Keratinocyte (primary cell): ENCODE results near the gene RAD18. TPM values are rescaled to one million over a fixed set of nuclear protein-coding genes. Genes with fewer than 3 reads are reported as not detected.

Source experiments
- DNase-seq: peaks from one replicate; pipeline ENCODE4 v3.0.0-alpha.2; 2011; ENCODE audit warnings: low read depth, missing footprints, low spot score
- FAIRE-seq: peaks from 2 replicates; lab custom pipeline; 2011; peaks lifted over from hg19 to GRCh38; lab: Jason Lieb, UNC
- H2AFZ ChIP-seq: 2 replicates; pipeline ENCODE4 v1.6.0; 2012; ENCODE audit warnings: low read length, control low read depth, inconsistent platforms; ENCODE audit not compliant: control insufficient read depth
- H3K27ac ChIP-seq: 2 replicates; pipeline ENCODE4 v1.5.1; 2011; ENCODE audit warnings: low read length; ENCODE audit not compliant: control insufficient read depth, insufficient read depth
- H3K27me3 ChIP-seq: 3 replicates; pipeline ENCODE4 v1.6.0; 2011; ENCODE audit warnings: low read length; ENCODE audit not compliant: control insufficient read depth, insufficient read depth; ENCODE audit errors: extremely low read depth
- H3K36me3 ChIP-seq, 2 experiments: 2 replicates in 1 of 2; 3 replicates in 1 of 2; pipeline ENCODE4 v1.5.1; 2011; ENCODE audit warnings: low read length in 2 of 2, mild to moderate bottlenecking in 1 of 2; ENCODE audit not compliant: control insufficient read depth in 2 of 2, insufficient read depth in 2 of 2; ENCODE audit errors: extremely low read depth in 1 of 2
- H3K4me1 ChIP-seq: 3 replicates; pipeline ENCODE4 v1.5.1; 2011; ENCODE audit warnings: low read length; ENCODE audit not compliant: control insufficient read depth, insufficient read depth; ENCODE audit errors: extremely low read depth
- H3K4me2 ChIP-seq: 3 replicates; pipeline ENCODE4 v1.6.0; 2011; ENCODE audit warnings: low read depth, low read length; ENCODE audit not compliant: control insufficient read depth, insufficient read depth; ENCODE audit errors: extremely low read depth
- H3K4me3 ChIP-seq, 3 experiments: fragments of 200-600 bp in 1 of 3; sonication (generic) in 1 of 3; 2 replicates in 2 of 3; 3 replicates in 1 of 3; pipeline ENCODE4 v1.5.1; 2011 to 2016; ENCODE audit warnings: low read length in 3 of 3, mild to moderate bottlenecking in 3 of 3, control low read depth in 2 of 3, inconsistent platforms in 1 of 3, low read depth in 1 of 3, mixed read lengths in 1 of 3, mixed run types in 1 of 3, moderate library complexity in 1 of 3; ENCODE audit not compliant: control insufficient read depth in 2 of 3, insufficient read depth in 2 of 3; ENCODE audit errors: extremely low read depth in 1 of 3
- H3K79me2 ChIP-seq: 2 replicates; pipeline ENCODE4 v1.6.0; 2012; ENCODE audit warnings: low read length; ENCODE audit not compliant: control insufficient read depth, insufficient read depth
- H3K9ac ChIP-seq: 3 replicates; pipeline ENCODE4 v1.6.0; 2011; ENCODE audit warnings: low read length; ENCODE audit not compliant: control insufficient read depth, insufficient read depth; ENCODE audit errors: extremely low read depth
- H3K9me1 ChIP-seq: 3 replicates; pipeline ENCODE4 v1.6.0; 2011; ENCODE audit warnings: low read length; ENCODE audit not compliant: control insufficient read depth, insufficient read depth; ENCODE audit errors: extremely low read depth
- H3K9me3 ChIP-seq: 2 replicates; pipeline ENCODE4 v1.5.1; 2012; ENCODE audit warnings: low read depth, low read length; ENCODE audit not compliant: control insufficient read depth
- H4K20me1 ChIP-seq: 3 replicates; pipeline ENCODE4 v1.6.0; 2011; ENCODE audit warnings: low read length; ENCODE audit not compliant: control insufficient read depth, insufficient read depth; ENCODE audit errors: extremely low read depth
- EZH2 ChIP-seq: IDR thresholded peaks from one replicate; pipeline ENCODE4 v1.6.1; 2012; ENCODE audit warnings: inconsistent platforms, mild to moderate bottlenecking, low read length, moderate library complexity
- dilution Hi-C: fragments of 300-500 bp; cut with MboI; formaldehyde crosslinking; loops from one replicate; pipeline ENCODE4 v1.7.0; 2020; ENCODE audit warnings: low sequenced_read_pairs; ENCODE audit not compliant: extremely low pct_ligation_motif_present
- polyA plus RNA-seq, 5 experiments: library from polyadenylated mRNA; depleted of rRNA in 3 of 5; stranded (reverse) in 3 of 5; stranded (forward) in 1 of 5; unstranded in 1 of 5; fragments of >200 nt; gene quantifications; 1 replicate in 1 of 5; 2 replicates in 3 of 5; 3 replicates in 1 of 5; pipeline versions ENCODE4 v1.2.1 to v1.2.3, GENCODE V29; 2011 to 2012; ENCODE audit warnings: missing spikeins in 2 of 5, low read depth in 1 of 5, low replicate concordance in 1 of 5
- TF ChIP-seq, protein P1 (sequence below), 3 experiments: IDR thresholded peaks in 1 of 3; conservative IDR thresholded peaks in 1 of 3; optimal IDR thresholded peaks in 1 of 3; 2 replicates in 2 of 3; 3 replicates in 1 of 3; pipeline versions ENCODE3 to v1.5.1; 2011; ENCODE audit warnings: low read length in 3 of 3, mild to moderate bottlenecking in 3 of 3, moderate library complexity in 2 of 3, control low read depth in 1 of 3, inconsistent platforms in 1 of 3; ENCODE audit not compliant: insufficient read depth in 2 of 3; ENCODE audit errors: extremely low read depth in 1 of 3

Gene RAD18
- polyA plus RNA-seq, 1 donor (not counting 4 experiments of a cell fraction or from before 2014, with no cell fraction given): 16.0 TPM

DNA sequence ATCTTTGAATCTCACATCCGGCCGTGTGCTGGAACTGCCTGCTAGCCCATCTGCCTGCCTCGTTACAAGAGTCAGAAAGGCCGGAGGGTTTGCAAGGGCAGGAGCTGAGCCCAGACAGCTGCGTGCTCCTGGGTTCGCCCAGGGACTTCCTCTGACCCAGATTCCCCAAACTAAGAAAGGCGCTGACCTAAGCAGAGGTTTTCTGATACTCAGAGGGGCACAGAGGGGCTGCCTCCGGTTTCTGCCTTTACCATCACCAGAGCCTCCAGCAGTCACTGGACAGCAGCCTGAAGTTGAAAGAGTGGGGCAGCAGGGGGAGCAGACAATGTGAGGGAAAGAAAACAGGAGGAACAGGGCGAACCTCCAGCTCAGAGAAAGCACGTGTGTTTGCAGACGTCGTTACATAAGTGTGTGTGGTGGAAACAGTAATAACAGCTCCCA is 33.4 kb upstream of the RAD18 start:
- Histone ChIP-seq H3K27ac (no peak overlapping the region), H4K20me1 (no peaks in the 10 kb centered on the region), H3K27me3 (no peaks in the 10 kb centered on the region), H3K9me3 (no peaks in the 10 kb centered on the region), H3K4me1 (no peaks in the 10 kb centered on the region), H3K79me2 (no peaks in the 10 kb centered on the region), H3K9me1 (peaks cover 5% of the 10 kb centered on the region), H3K4me2 (no peak overlapping the region), H3K4me3 (no peak overlapping the region), H3K9ac (no peak overlapping the region), H2AFZ (no peak overlapping the region), H3K36me3 (peaks cover 0 to 2% of the 10 kb centered on the region in 2 experiments)
- dilution Hi-C loops: loop anchor here (25.0 kb wide), 1 partner anchor 316 kb away; no protein-coding TSS in a partner anchor
- FAIRE-seq: no peak
- TF ChIP-seq, protein P1, sequence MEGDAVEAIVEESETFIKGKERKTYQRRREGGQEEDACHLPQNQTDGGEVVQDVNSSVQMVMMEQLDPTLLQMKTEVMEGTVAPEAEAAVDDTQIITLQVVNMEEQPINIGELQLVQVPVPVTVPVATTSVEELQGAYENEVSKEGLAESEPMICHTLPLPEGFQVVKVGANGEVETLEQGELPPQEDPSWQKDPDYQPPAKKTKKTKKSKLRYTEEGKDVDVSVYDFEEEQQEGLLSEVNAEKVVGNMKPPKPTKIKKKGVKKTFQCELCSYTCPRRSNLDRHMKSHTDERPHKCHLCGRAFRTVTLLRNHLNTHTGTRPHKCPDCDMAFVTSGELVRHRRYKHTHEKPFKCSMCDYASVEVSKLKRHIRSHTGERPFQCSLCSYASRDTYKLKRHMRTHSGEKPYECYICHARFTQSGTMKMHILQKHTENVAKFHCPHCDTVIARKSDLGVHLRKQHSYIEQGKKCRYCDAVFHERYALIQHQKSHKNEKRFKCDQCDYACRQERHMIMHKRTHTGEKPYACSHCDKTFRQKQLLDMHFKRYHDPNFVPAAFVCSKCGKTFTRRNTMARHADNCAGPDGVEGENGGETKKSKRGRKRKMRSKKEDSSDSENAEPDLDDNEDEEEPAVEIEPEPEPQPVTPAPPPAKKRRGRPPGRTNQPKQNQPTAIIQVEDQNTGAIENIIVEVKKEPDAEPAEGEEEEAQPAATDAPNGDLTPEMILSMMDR (optimal IDR thresholded peaks at IDR 0.05 in 1 of 3, IDR thresholded peaks at IDR 0.05 in 1 of 3, conservative IDR thresholded peaks at IDR 0.05 in 1 of 3; ENCODE audit: extremely low read depth in 1 of 3, insufficient read depth in 2 of 3, low read length in 3 of 3): peak in 2 of 3 experiments; percentile 9 to 13
- TF ChIP-seq EZH2: no peak
- no peak for DNase-seq

DNA sequence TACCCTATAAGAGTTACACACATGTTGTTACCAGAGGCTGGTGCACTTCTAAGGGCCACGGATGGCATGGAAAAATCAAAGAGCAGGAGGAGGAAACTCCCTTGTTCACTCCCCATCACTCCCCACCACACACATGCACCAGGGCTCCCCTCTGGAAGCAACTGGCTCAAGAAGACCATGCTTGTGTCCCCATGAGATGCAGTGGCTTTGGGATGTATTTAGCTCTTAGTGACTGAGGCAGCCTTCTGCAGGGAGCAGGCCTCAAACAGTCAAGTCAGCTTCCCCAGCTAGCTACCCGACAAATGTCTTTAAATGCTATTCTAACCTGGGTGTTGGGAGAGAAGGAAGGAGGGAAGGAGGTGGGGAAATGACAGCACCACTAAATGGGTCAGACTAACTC is 32.9 kb upstream of the RAD18 start:
- Histone ChIP-seq H3K9me1 (peaks cover 5% of the 10 kb centered on the region), H3K27ac (no peak overlapping the region), H3K4me2 (no peak overlapping the region), H2AFZ (no peak overlapping the region), H3K79me2 (no peaks in the 10 kb centered on the region), H3K4me3 (no peak overlapping the region), H3K9me3 (no peaks in the 10 kb centered on the region), H3K4me1 (no peaks in the 10 kb centered on the region), H3K36me3 (peaks cover 0 to 3% of the 10 kb centered on the region in 2 experiments), H4K20me1 (no peaks in the 10 kb centered on the region), H3K27me3 (no peaks in the 10 kb centered on the region), H3K9ac (no peak overlapping the region)
- TF ChIP-seq EZH2: no peak
- TF ChIP-seq, protein P1 (optimal IDR thresholded peaks at IDR 0.05 in 1 of 3, IDR thresholded peaks at IDR 0.05 in 1 of 3, conservative IDR thresholded peaks at IDR 0.05 in 1 of 3; ENCODE audit: extremely low read depth in 1 of 3, insufficient read depth in 2 of 3, low read length in 3 of 3): no peak
- dilution Hi-C loops: loop anchor here (25.0 kb wide), 1 partner anchor 316 kb away; no protein-coding TSS in a partner anchor
- no peak for DNase-seq
- FAIRE-seq: no peak
